HepG2 (cell line): ENCODE measurements around the gene ZBBX.

ENCODE experiments used
- ARID4A ChIP-seq: sonication (generic); formaldehyde crosslinking; IDR thresholded peaks from 2 replicates; pipeline ENCODE4 v1.5.0; 2020; ENCODE audit warnings: mild to moderate bottlenecking, missing genetic modification reagents, borderline replicate concordance
- CBX1 ChIP-seq: IDR thresholded peaks from one replicate; pipeline ENCODE4 v1.6.1; 2016; ENCODE audit warnings: antibody characterized with exemption, low read depth
- CREB1 ChIP-seq, 2 experiments: fragments of 450-650 bp in 1 of 2; IDR thresholded peaks; 2 replicates each; pipeline ENCODE4 v1.6.1; 2016 to 2017; ENCODE audit warnings: control low read depth in 1 of 2, mild to moderate bottlenecking in 1 of 2, missing compliant biosample characterization in 1 of 2, missing genetic modification characterization in 1 of 2
- CREM ChIP-seq, 2 experiments: sonication (generic) in 1 of 2; formaldehyde crosslinking in 1 of 2; IDR thresholded peaks; 2 replicates each; pipeline versions ENCODE4 v1.4.0 to v1.6.1; 2016 to 2020; ENCODE audit warnings: antibody characterized with exemption in 1 of 2, mild to moderate bottlenecking in 1 of 2, missing genetic modification reagents in 1 of 2
- JUN ChIP-seq: sonication (generic); formaldehyde crosslinking; IDR thresholded peaks from 2 replicates; pipeline ENCODE4 v1.4.0; 2020; ENCODE audit warnings: mild to moderate bottlenecking, missing genetic modification reagents
- KDM6A ChIP-seq: IDR thresholded peaks from 2 replicates; pipeline ENCODE4 v1.6.1; 2016; ENCODE audit warnings: low read depth
- MTA1 ChIP-seq: sonication (generic); formaldehyde crosslinking; IDR thresholded peaks from 2 replicates; pipeline ENCODE4 v1.4.0; 2020; ENCODE audit warnings: missing genetic modification reagents, mild to moderate bottlenecking, borderline replicate concordance
- MXI1 ChIP-seq: IDR thresholded peaks from 3 replicates; pipeline ENCODE4 v1.6.1; 2012; ENCODE audit warnings: low read depth, low read length, inconsistent platforms, borderline replicate concordance
- NFKB2 ChIP-seq: sonication (generic); formaldehyde crosslinking; IDR thresholded peaks from 2 replicates; pipeline ENCODE4 v1.4.0; 2020; ENCODE audit warnings: missing genetic modification reagents, borderline replicate concordance
- RFXAP ChIP-seq: sonication (generic); formaldehyde crosslinking; IDR thresholded peaks from 2 replicates; pipeline ENCODE4 v1.4.0; 2020; ENCODE audit warnings: missing genetic modification reagents, borderline replicate concordance
- TIGD3 ChIP-seq: sonication (generic); formaldehyde crosslinking; IDR thresholded peaks from 2 replicates; pipeline ENCODE4 v1.5.1; 2020; ENCODE audit warnings: mild to moderate bottlenecking, missing genetic modification reagents, borderline replicate concordance
- ZFP36 ChIP-seq: fragments of 150-350 bp; IDR thresholded peaks from 2 replicates; pipeline ENCODE4 v1.6.1; 2018; ENCODE audit warnings: borderline replicate concordance, low read length, low read depth; ENCODE audit not compliant: partially characterized antibody
- ZNF383 ChIP-seq: sonication (generic); formaldehyde crosslinking; IDR thresholded peaks from 2 replicates; pipeline ENCODE4 v1.4.0; 2020; ENCODE audit warnings: missing genetic modification reagents, mild to moderate bottlenecking, borderline replicate concordance

- TF ChIP-seq CREB1 (IDR thresholded peaks at IDR 0.05) (no peak), CREB1 (CRISPR knock-in tag; IDR thresholded peaks at IDR 0.05) (no peak), MTA1 (CRISPR knock-in tag) (no peak), ZNF383 (CRISPR knock-in tag) (no peak), ZFP36 (no peak), JUN (CRISPR knock-in tag) (no peak), NFKB2 (CRISPR knock-in tag) (no peak), CREM (IDR thresholded peaks at IDR 0.05) (no peak), CREM (CRISPR knock-in tag; IDR thresholded peaks at IDR 0.05) (no peak), ARID4A (no peak), MXI1 (no peak), RFXAP (CRISPR knock-in tag) (no peak), KDM6A (CRISPR knock-in tag) (no peak), CBX1 (no peak), TIGD3 (no peak)
These were observed 127.1 kb downstream of the ZBBX start for GRCh38 chr3:167253037-167253436.
